Activated T-helper 9 cell treated with anti-CD3 and anti-CD28 coated beads, Interleukin-2, amount 50 U/mL, for 16 hours (primary cell): ENCODE data around the gene LRRC8E.
"Not testable (repeated sequence)": the region's sequence is repeated elsewhere in the genome, so short reads cannot be mapped to it uniquely, and the experiment has no call there.

Experiments
- DNase-seq: peaks from one replicate; pipeline ENCODE4 v3.0.0-alpha.2; 2020; ENCODE audit warnings: low read depth

LRRC8E gene

GRCh38 chr19:7920519-7921301 is 32.4 kb downstream of the LRRC8E start:
- DNase-seq: peak; percentile 100

GRCh38 chr19:7921302-7921966 is 33.1 kb downstream of the LRRC8E start:
- DNase-seq: no peak

- no peak for DNase-seq
Measured at GRCh38 chr19:7921967-7922835, 33.9 kb downstream of the LRRC8E start.

GRCh38 chr19:7922836-7923195 is 34.5 kb downstream of the LRRC8E start:
- no peak for DNase-seq

GRCh38 chr19:7923295-7924191 is 35.2 kb downstream of the LRRC8E start:
- no peak for DNase-seq

GRCh38 chr19:7924241-7924640 is 35.9 kb downstream of the LRRC8E start:
- no peak for DNase-seq

GRCh38 chr19:7924651-7925170 is 36.4 kb downstream of the LRRC8E start:
- DNase-seq: no peak

GRCh38 chr19:7925171-7925851 is 37.0 kb downstream of the LRRC8E start:
- peak; percentile 66 for DNase-seq

- DNase-seq: peak; percentile 73
Measured at GRCh38 chr19:7926021-7926726, 37.9 kb downstream of the LRRC8E start, which contains the start of gene CTXN1. TSS of gene CTXN1 (minus strand) at chr19:7926135. CDS start at chr19:7925538, 597 bp downstream.

- no peak for DNase-seq
Measured at GRCh38 chr19:7926727-7927604, 38.7 kb downstream of the LRRC8E start.

GRCh38 chr19:7927605-7928333 is 39.5 kb downstream of the LRRC8E start:
- no peak for DNase-seq

- no peak for DNase-seq
Measured at GRCh38 chr19:7928334-7928706, 40.0 kb downstream of the LRRC8E start.

- peak; percentile 53 for DNase-seq
Measured at GRCh38 chr19:7928741-7929701, 40.7 kb downstream of the LRRC8E start.

- DNase-seq: not testable (repeated sequence)
Measured at GRCh38 chr19:7930030-7930429, 41.7 kb downstream of the LRRC8E start.

- no peak for DNase-seq
Measured at GRCh38 chr19:7930765-7931164, 42.5 kb downstream of the LRRC8E start.

- no peak for DNase-seq
Measured at GRCh38 chr19:7931221-7932061, 43.1 kb downstream of the LRRC8E start.
